ENCODE measurements around the gene CD7. TPM values are rescaled to one million over a fixed set of nuclear protein-coding genes. Genes with fewer than 3 reads are reported as not detected.

CD7 gene
- total RNA-seq, 4 donors from 2014 or later = 0.45 to 3.0 (median 2.5) TPM; not detected in 1

DNA sequence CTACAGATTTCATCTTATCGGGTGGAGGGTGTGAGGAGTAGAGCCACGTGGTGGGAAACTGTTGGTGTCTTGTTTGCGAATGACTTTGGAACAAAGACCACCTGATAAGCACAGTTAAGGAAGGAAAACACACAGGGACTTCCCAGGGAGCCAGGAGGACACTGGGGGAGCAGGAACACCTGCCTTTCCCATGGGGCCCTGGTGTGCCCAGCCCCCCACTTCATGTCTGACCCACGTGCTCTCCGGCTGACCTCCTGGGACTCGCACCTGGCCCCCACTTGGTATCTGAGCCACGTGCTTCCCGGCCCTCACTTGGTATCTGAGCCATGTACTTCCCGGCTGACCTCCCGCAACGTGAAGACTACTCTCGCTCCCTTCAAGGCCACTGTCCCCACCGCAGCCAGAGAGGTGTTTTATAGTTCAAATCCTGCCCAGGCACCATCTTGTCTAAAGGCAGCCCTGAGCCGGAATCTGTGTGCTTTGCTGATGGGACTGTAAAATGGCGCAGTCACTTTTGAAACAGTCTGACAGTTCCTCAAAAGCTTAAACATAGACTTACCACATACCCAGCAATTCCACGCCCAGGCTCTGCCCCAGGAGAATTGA is 38.5 kb downstream of the CD7 start:
- H3K27ac ChIP-seq = no peak overlapping the region
- peaks cover 5 to 32% of the 10 kb centered on the region in 2 donors for H3K4me1 ChIP-seq
- intact Hi-C loops (cut with DNase I) = no loop called here
- no peaks in the 10 kb centered on the region for H3K27me3 ChIP-seq
- no peak overlapping the region for H3K4me3 ChIP-seq (replicated peaks in 1 of 3)
- 77 to 83% methylated on average over 16 of the region's 16 CpGs for WGBS, 2 donors
- TF ChIP-seq CTCF (IDR thresholded peaks at IDR 0.05) (no peak), POLR2A (IDR thresholded peaks at IDR 0.05) (no peak)
- DNase-seq = no peak
- H3K9me3 ChIP-seq = no peaks in the 10 kb centered on the region
- H3K36me3 ChIP-seq = no peaks in the 10 kb centered on the region

DNA sequence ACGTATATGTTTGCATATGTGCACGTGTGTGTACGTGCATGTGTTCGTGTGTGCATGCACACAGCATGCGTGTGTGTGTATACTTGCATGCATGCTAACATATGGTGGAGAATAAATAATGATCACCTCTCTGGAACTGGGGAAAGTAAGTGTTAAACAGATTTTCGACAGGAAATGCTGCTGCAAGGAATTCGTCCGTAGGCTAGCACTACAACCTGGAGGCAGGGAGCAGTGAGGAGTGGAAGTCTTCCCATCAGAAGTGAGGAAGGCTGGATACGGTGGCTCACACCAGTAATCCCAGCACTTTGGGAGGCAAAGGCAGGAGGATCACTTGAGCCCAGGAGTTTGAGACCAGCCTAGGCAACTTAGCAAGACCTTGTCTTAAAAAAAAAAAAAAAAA is 39.1 kb downstream of the CD7 start:
- WGBS, 2 donors = 86 to 87% methylated on average over 9 of the region's 9 CpGs
- H3K27ac ChIP-seq = no peak overlapping the region
- no peak for DNase-seq
- TF ChIP-seq CTCF (IDR thresholded peaks at IDR 0.05) = no peak
- TF ChIP-seq POLR2A (IDR thresholded peaks at IDR 0.05) = no peak
- no peaks in the 10 kb centered on the region for H3K9me3 ChIP-seq
- H3K27me3 ChIP-seq = no peaks in the 10 kb centered on the region
- no peak overlapping the region for H3K4me3 ChIP-seq (replicated peaks in 1 of 3)
- peaks cover 7 to 29% of the 10 kb centered on the region in 2 donors for H3K4me1 ChIP-seq
- H3K36me3 ChIP-seq = no peaks in the 10 kb centered on the region
- intact Hi-C loops (cut with DNase I) = no loop called here

- WGBS, 2 donors = 89% methylated on average over 12 of the region's 12 CpGs
- no peaks in the 10 kb centered on the region for H3K36me3 ChIP-seq
- H3K27me3 ChIP-seq = no peaks in the 10 kb centered on the region
- H3K4me1 ChIP-seq = peaks cover 7 to 24% of the 10 kb centered on the region in 2 donors
- no peaks in the 10 kb centered on the region for H3K9me3 ChIP-seq
- no peak for DNase-seq
- TF ChIP-seq POLR2A (IDR thresholded peaks at IDR 0.05) = no peak
- TF ChIP-seq CTCF (IDR thresholded peaks at IDR 0.05) = no peak
- intact Hi-C loops (cut with DNase I) = no loop called here
- H3K27ac ChIP-seq = no peak overlapping the region
- H3K4me3 ChIP-seq (replicated peaks in 1 of 3) = no peak overlapping the region
Observed at GRCh38 chr17:82277851-82278250, 39.6 kb downstream of the CD7 start.

DNA sequence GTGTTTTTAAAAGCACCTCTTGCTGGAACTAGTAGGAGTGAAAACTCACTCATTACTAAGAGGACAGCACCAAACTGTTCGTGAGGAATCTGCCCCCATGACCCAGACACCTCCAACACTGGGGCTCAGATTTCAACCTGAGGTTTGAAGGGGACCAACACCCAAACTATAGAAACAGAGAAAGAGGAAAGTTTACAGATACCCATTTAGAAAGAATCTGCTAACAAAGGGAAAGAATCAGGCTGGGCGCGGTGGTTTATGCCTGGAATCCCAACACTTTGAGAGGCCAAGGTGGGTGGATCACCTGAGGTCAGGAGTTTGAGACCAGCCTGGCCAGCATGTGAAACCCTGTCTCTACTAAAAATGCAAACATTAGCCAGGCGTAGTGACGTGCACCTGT is 40.5 kb downstream of the CD7 start:
- DNase-seq = no peak
- Histone ChIP-seq H3K36me3 (peaks cover under 1 to 1% of the 10 kb centered on the region in 2 donors), H3K4me3 (replicated peaks in 1 of 3) (no peak overlapping the region), H3K27ac (no peak overlapping the region), H3K27me3 (no peaks in the 10 kb centered on the region), H3K4me1 (peaks cover 11 to 22% of the 10 kb centered on the region in 2 donors), H3K9me3 (no peaks in the 10 kb centered on the region)
- WGBS, 2 donors = 79 to 86% methylated on average over 3 to 5 of the region's 5 CpGs
- TF ChIP-seq CTCF (IDR thresholded peaks at IDR 0.05) = no peak
- no peak for TF ChIP-seq POLR2A (IDR thresholded peaks at IDR 0.05)
- intact Hi-C loops (cut with DNase I) = no loop called here

- H3K27ac ChIP-seq = no peak overlapping the region
- peaks cover 6 to 9% of the 10 kb centered on the region in 2 donors for H3K36me3 ChIP-seq
- 90 to 95% methylated on average over 14 of the region's 14 CpGs for WGBS, 2 donors
- TF ChIP-seq CTCF (IDR thresholded peaks at IDR 0.05) (no peak), POLR2A (IDR thresholded peaks at IDR 0.05) (no peak)
- H3K27me3 ChIP-seq = no peaks in the 10 kb centered on the region
- no peak for DNase-seq
- no peak overlapping the region for H3K4me3 ChIP-seq (replicated peaks in 1 of 3)
- H3K4me1 ChIP-seq = peaks cover 17 to 36% of the 10 kb centered on the region in 2 donors
- no peaks in the 10 kb centered on the region for H3K9me3 ChIP-seq
- intact Hi-C loops (cut with DNase I) = no loop called here
Observed at GRCh38 chr17:82275326-82275725, 42.1 kb downstream of the CD7 start.

All from thyroid gland (tissue), 4 donors.